Neural progenitor cell (in vitro differentiated cells): Measurements from ENCODE around the gene NPRL2. TPM values are rescaled to one million over a fixed set of nuclear protein-coding genes. Genes with fewer than 3 reads are reported as not detected.

Experiments used
- DNase-seq: peaks from one replicate; pipeline ENCODE4 v3.0.0-alpha.2; 2016; ENCODE audit warnings: low spot score
- H2AFZ ChIP-seq: fragments of 200-600 bp; sonication (generic); replicated peaks from 2 replicates; pipeline ENCODE4 v1.6.1; 2016; ENCODE audit warnings: antibody characterized with exemption
- H3F3A ChIP-seq: fragments of 200-600 bp; sonication (generic); 2 replicates; pipeline ENCODE4 v1.6.1; 2016; ENCODE audit warnings: antibody characterized with exemption, low read depth
- H3K27ac ChIP-seq: fragments of 200-600 bp; sonication (generic); 2 replicates; pipeline ENCODE4 v1.5.1; 2016; ENCODE audit warnings: mild to moderate bottlenecking
- H3K27me3 ChIP-seq: fragments of 200-600 bp; sonication (generic); 2 replicates; pipeline ENCODE4 v1.6.1; 2016; ENCODE audit warnings: mild to moderate bottlenecking, moderate library complexity
- H3K36me3 ChIP-seq: fragments of 200-600 bp; sonication (generic); 2 replicates; pipeline ENCODE4 v1.5.1; 2016
- H3K4me1 ChIP-seq: fragments of 200-600 bp; sonication (generic); 2 replicates; pipeline ENCODE4 v1.6.1; 2016; ENCODE audit warnings: mixed run types
- H3K4me2 ChIP-seq: fragments of 200-600 bp; sonication (generic); 2 replicates; pipeline ENCODE4 v1.6.1; 2016
- H3K4me3 ChIP-seq: fragments of 200-600 bp; sonication (generic); 2 replicates; pipeline ENCODE4 v1.5.1; 2016
- H3K79me2 ChIP-seq: fragments of 200-600 bp; sonication (generic); 2 replicates; pipeline ENCODE4 v1.6.1; 2016; ENCODE audit warnings: low read depth
- H3K9ac ChIP-seq: fragments of 200-600 bp; sonication (generic); 2 replicates; pipeline ENCODE4 v1.6.1; 2016
- H3K9me3 ChIP-seq: fragments of 200-600 bp; sonication (generic); 2 replicates; pipeline ENCODE4 v1.5.1; 2016; ENCODE audit warnings: low read depth
- H4K20me1 ChIP-seq: fragments of 200-600 bp; sonication (generic); 2 replicates; pipeline ENCODE4 v1.6.1; 2016; ENCODE audit warnings: low read depth
- H3K27ac Mint-ChIP-seq: 3 replicates; pipeline ENCODE4 v1.8.0; 2021; ENCODE audit warnings: mixed read lengths
- H3K27me3 Mint-ChIP-seq: 2 replicates; pipeline ENCODE4 v1.8.0; 2022; ENCODE audit warnings: low read depth, mild to moderate bottlenecking, inconsistent platforms, moderate library complexity, mixed read lengths; ENCODE audit not compliant: insufficient read depth
- H3K36me3 Mint-ChIP-seq: 3 replicates; pipeline ENCODE4 v1.8.0; 2021; ENCODE audit warnings: mixed read lengths
- H3K4me1 Mint-ChIP-seq: 3 replicates; pipeline ENCODE4 v1.8.0; 2021; ENCODE audit warnings: mixed read lengths
- H3K4me3 Mint-ChIP-seq: 3 replicates; pipeline ENCODE4 v1.8.0; 2021; ENCODE audit warnings: mild to moderate bottlenecking, moderate library complexity, mixed read lengths
- H3K9me3 Mint-ChIP-seq: 3 replicates; pipeline ENCODE4 v1.8.0; 2020; ENCODE audit warnings: mixed read lengths
- CTCF ChIP-seq: fragments of 200-600 bp; sonication (generic); IDR thresholded peaks from 2 replicates; pipeline ENCODE4 v1.5.1; 2017; ENCODE audit warnings: antibody characterized with exemption, mild to moderate bottlenecking
- EZH2 ChIP-seq: fragments of 200-600 bp; sonication (generic); IDR thresholded peaks from 2 replicates; pipeline ENCODE4 v1.6.1; 2017; ENCODE audit warnings: antibody characterized with exemption, mild to moderate bottlenecking, moderate library complexity
- EZH2phosphoT487 ChIP-seq: fragments of 200-600 bp; sonication (generic); IDR thresholded peaks from 2 replicates; pipeline ENCODE4 v1.6.1; 2017; ENCODE audit warnings: antibody characterized with exemption
- total RNA-seq: library from RNA; depleted of rRNA; stranded (reverse); fragments of >200 nt; gene quantifications from 2 replicates; pipeline ENCODE4 v1.2.3, GENCODE V29; 2015; ENCODE audit warnings: low replicate concordance

The NPRL2 gene
- total RNA-seq, 1 donor from 2014 or later: 15.5 TPM

- peaks cover 49% of the 10 kb centered on the region for H3K4me1 Mint-ChIP-seq
- peaks cover 32% of the 10 kb centered on the region for H3F3A ChIP-seq
- H4K20me1 ChIP-seq: peaks cover 36% of the 10 kb centered on the region
- no peaks in the 10 kb centered on the region for H3K9me3 ChIP-seq
- peaks cover 31% of the 10 kb centered on the region for H3K36me3 Mint-ChIP-seq
- H3K9me3 Mint-ChIP-seq: no peaks in the 10 kb centered on the region
- H3K4me3 ChIP-seq: peak overlapping the region; percentile 84
- H3K4me2 ChIP-seq: peak overlapping the region; percentile 88
- H3K27ac ChIP-seq: no peak overlapping the region
- no peaks in the 10 kb centered on the region for H3K36me3 ChIP-seq
- peaks cover 37% of the 10 kb centered on the region for H3K79me2 ChIP-seq
- no peak overlapping the region for H3K9ac ChIP-seq
- peaks cover 28% of the 10 kb centered on the region for H3K4me1 ChIP-seq
- H3K4me3 Mint-ChIP-seq: peak overlapping the region; percentile 99
- H3K27ac Mint-ChIP-seq: peak overlapping the region; percentile 98
- peaks cover 4% of the 10 kb centered on the region for H3K27me3 Mint-ChIP-seq
- no peak for DNase-seq
- no peak overlapping the region for H2AFZ ChIP-seq
- TF ChIP-seq CTCF: no peak
- TF ChIP-seq EZH2: no peak
- no peak for TF ChIP-seq EZH2phosphoT487
- H3K27me3 ChIP-seq: no peaks in the 10 kb centered on the region
Measured at GRCh38 chr3:50319894-50320625, 30.5 kb downstream of the NPRL2 start.

GRCh38 chr3:50319181-50319893 lies 31.2 kb downstream of the NPRL2 start:
- Histone ChIP-seq H3K27ac (no peak overlapping the region), H3K4me3 (no peak overlapping the region), H3K4me1 (peaks cover 28% of the 10 kb centered on the region), H3K4me2 (peak overlapping the region; percentile 88), H4K20me1 (peaks cover 36% of the 10 kb centered on the region), H3K9ac (no peak overlapping the region), H3K9me3 (no peaks in the 10 kb centered on the region), H3K27me3 (no peaks in the 10 kb centered on the region), H3K36me3 (no peaks in the 10 kb centered on the region), H2AFZ (no peak overlapping the region), H3K79me2 (peaks cover 37% of the 10 kb centered on the region), H3F3A (peaks cover 26% of the 10 kb centered on the region)
- Mint-ChIP-seq H3K27ac (no peak overlapping the region), H3K4me3 (peak overlapping the region; percentile 99), H3K27me3 (peaks cover 4% of the 10 kb centered on the region), H3K36me3 (peaks cover 34% of the 10 kb centered on the region), H3K9me3 (no peaks in the 10 kb centered on the region), H3K4me1 (peaks cover 43% of the 10 kb centered on the region)
- no peak for DNase-seq
- TF ChIP-seq EZH2phosphoT487: no peak
- no peak for TF ChIP-seq CTCF
- TF ChIP-seq EZH2: no peak

- H3K27ac Mint-ChIP-seq: peak overlapping the region; percentile 83
- H3K9ac ChIP-seq: no peak overlapping the region
- peaks cover 40% of the 10 kb centered on the region for H3K4me1 Mint-ChIP-seq
- peak overlapping the region; percentile 70 for H3K4me3 Mint-ChIP-seq
- TF ChIP-seq EZH2 (no peak), EZH2phosphoT487 (no peak), CTCF (no peak)
- peaks cover 36% of the 10 kb centered on the region for H4K20me1 ChIP-seq
- DNase-seq: no peak
- H3K4me1 ChIP-seq: peaks cover 28% of the 10 kb centered on the region
- H2AFZ ChIP-seq: no peak overlapping the region
- no peaks in the 10 kb centered on the region for H3K27me3 ChIP-seq
- H3K79me2 ChIP-seq: peaks cover 37% of the 10 kb centered on the region
- H3K9me3 ChIP-seq: no peaks in the 10 kb centered on the region
- peaks cover 41% of the 10 kb centered on the region for H3K36me3 Mint-ChIP-seq
- no peak overlapping the region for H3K4me3 ChIP-seq
- peak overlapping the region; percentile 88 for H3K4me2 ChIP-seq
- no peak overlapping the region for H3K27ac ChIP-seq
- peaks cover 4% of the 10 kb centered on the region for H3K27me3 Mint-ChIP-seq
- no peaks in the 10 kb centered on the region for H3K9me3 Mint-ChIP-seq
- H3K36me3 ChIP-seq: no peaks in the 10 kb centered on the region
- peaks cover 21% of the 10 kb centered on the region for H3F3A ChIP-seq
Measured at GRCh38 chr3:50318615-50319014, 32.0 kb downstream of the NPRL2 start.
